ENCODE measurements around the gene MIPOL1. TPM values are rescaled to one million over a fixed set of nuclear protein-coding genes. Genes with fewer than 3 reads are reported as not detected.

The MIPOL1 gene
- total and polyA plus RNA-seq, 2 of the 13 experiments (the other 11 are each of a cell fraction or from before 2014, with no cell fraction given): 8.6 to 34.2 TPM

DNA sequence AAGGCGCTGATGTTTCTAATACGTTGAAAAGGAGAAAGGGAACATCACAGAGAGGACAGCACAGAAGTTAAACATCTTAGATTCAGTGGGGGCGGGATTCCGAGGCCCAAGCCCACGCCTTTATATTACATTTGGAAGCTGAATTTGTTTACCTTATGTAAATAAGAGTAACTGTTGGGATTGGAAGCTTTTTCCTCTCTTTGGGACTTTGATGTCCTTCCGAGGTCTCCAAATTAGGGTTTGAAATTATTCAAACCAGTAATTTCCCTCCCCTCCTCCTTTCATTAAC, 390.9 kb downstream of the MIPOL1 start (continued):
- TF ChIP-seq, protein P1, sequence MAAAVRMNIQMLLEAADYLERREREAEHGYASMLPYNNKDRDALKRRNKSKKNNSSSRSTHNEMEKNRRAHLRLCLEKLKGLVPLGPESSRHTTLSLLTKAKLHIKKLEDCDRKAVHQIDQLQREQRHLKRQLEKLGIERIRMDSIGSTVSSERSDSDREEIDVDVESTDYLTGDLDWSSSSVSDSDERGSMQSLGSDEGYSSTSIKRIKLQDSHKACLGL (CRISPR knock-in tag; IDR thresholded peaks at IDR 0.05): no peak
- no peak for TF ChIP-seq RBM39 (IDR thresholded peaks at IDR 0.05; ENCODE audit: low read depth, low read length, poor library complexity, severe bottlenecking)

DNA sequence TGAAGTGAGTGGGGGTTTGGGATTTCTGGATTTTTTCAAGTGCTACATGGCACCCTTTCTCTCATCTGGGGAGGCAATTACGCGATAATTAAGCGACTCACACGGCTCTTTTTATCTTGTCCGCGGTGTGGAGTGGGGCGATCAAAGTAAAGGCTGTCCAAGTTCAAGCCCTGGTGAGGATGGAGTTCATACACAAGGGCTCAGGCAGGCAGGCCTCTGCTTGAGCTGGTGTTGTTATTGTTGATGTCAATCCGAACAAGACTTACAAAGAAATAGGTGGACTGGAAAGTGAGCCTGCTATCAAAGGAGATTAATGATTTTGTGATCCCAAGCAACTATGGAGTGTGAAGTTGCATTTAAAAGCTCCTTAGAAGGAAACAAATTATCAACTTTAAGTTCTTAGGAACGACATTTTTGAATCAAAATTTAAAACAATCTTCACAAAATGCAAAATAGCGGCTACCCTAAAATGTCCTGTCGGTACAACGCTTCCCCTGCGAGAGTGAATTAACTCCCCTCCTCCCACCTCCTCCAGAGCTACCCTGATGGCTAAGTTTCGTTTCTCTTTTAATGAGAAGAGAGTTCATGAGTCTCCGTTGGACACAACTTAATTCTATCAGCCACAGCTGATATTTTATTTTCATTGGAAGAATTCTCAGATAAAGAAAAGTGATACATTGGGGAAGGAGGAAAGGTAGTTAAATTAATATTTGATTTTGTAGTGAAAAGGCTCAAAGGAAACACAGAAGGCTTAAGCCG, 391.4 kb downstream of the MIPOL1 start:
- H3K9ac ChIP-seq (ENCODE audit: insufficient read depth, low read depth, low read length): peak overlapping the region; percentile 88
- H3K4me1 ChIP-seq (ENCODE audit: insufficient read depth, low read length): peaks cover 61% of the 10 kb centered on the region
- H3K27me3 ChIP-seq (ENCODE audit: control insufficient read depth in 1 of 2, insufficient read depth in 2 of 2, low read length in 2 of 2): no peaks in the 10 kb centered on the region; a peak in 1 of 5 replicates
- CTCF ChIA-PET (ENCODE audit: low intra/inter-chr PET ratio, low total read pairs): interaction anchor here (1.3 kb wide), 1 partner anchor 342 kb away, joined by 3 read pairs; no protein-coding TSS in a partner anchor
- intact Hi-C loops (cut with micrococcal nuclease; ENCODE audit: unreplicated experiment) (loop anchor here (5.0 kb wide), 1 partner anchor 247 kb away; no protein-coding TSS in a partner anchor), in situ Hi-C loops (cut with HindIII; ENCODE audit: extremely low pct_ligation_motif_present, low pct_unique_long_range_greater_than_20kb) (no loop called here)
- no peaks in the 10 kb centered on the region for H3K9me3 ChIP-seq (ENCODE audit: low read length)
- peak overlapping the region; percentile 84 for H3K4me2 ChIP-seq (ENCODE audit: low read depth, low read length)
- H2AFZ ChIP-seq (ENCODE audit: low read length): peak overlapping the region; percentile 31
- peaks cover 56% of the 10 kb centered on the region for H3K79me2 ChIP-seq (ENCODE audit: insufficient read depth, low read length)
- peak; percentile 62 for ATAC-seq
- 11% methylated on average over 16 of the region's 16 CpGs for WGBS (ENCODE audit: low lambda C conversion rate)
- H3K4me3 ChIP-seq (replicated peaks in 1 of 3; ENCODE audit: insufficient read depth in 1 of 3, low read depth in 2 of 3, low read length in 3 of 3): peak overlapping the region; percentile 64 to 91 (median 72)
- peak; percentile 64 for DNase-seq (ENCODE audit: low spot score)
- H3K27ac ChIP-seq (ENCODE audit: extremely low read length, insufficient read depth, low read length): peak overlapping the region; percentile 89
- H3K36me3 ChIP-seq (replicated peaks in 1 of 2; ENCODE audit: control insufficient read depth in 1 of 2, insufficient read depth in 2 of 2, low read length in 2 of 2): peaks cover 9 to 14% of the 10 kb centered on the region in 2 experiments
- no TSS peak for BruUV-seq (replicated peaks)
- no peak for FAIRE-seq
- H4K20me1 ChIP-seq (ENCODE audit: insufficient read depth, low read length): no peaks in the 10 kb centered on the region
- POLR2A ChIA-PET: interaction anchor here (0.6 to 4.2 kb wide), 25 partner anchors 11 to 1519 kb away, joined by 3 to 35 read pairs (median 4); partner anchors contain the start of gene MIPOL1
- TF ChIP-seq HOXD1 (CRISPR knock-in tag; IDR thresholded peaks at IDR 0.05) (0 out of 2 replicates have a peak, but pooled peaks have one; percentile 63), ZNF382 (CRISPR knock-in tag; IDR thresholded peaks at IDR 0.05; ENCODE audit: borderline replicate concordance) (0 out of 2 replicates have a peak, but pooled peaks have one; percentile 73), ZSCAN20 (CRISPR knock-in tag; IDR thresholded peaks at IDR 0.05; ENCODE audit: borderline replicate concordance) (peak; percentile 62; the same call in 1 of the 2 replicates), ZNF292 (CRISPR knock-in tag; IDR thresholded peaks at IDR 0.05; ENCODE audit: borderline replicate concordance, low read depth) (no peak), MAFK (conservative IDR thresholded peaks at IDR 0.05 in 1 of 2, IDR thresholded peaks at IDR 0.05 in 1 of 2; ENCODE audit: low read length in 2 of 2) (no peak), RFXAP (CRISPR knock-in tag; IDR thresholded peaks at IDR 0.05; ENCODE audit: borderline replicate concordance) (no peak; the same call in 1 of the 2 replicates), SMARCE1 (IDR thresholded peaks at IDR 0.05; ENCODE audit: borderline replicate concordance) (no peak), THAP11 (CRISPR knock-in tag; IDR thresholded peaks at IDR 0.05) (peak; percentile 6; the same call in 1 of the 2 replicates), ZNF766 (CRISPR knock-in tag; IDR thresholded peaks at IDR 0.05; ENCODE audit: borderline replicate concordance) (peak; percentile 70), RAD21 (CRISPR knock-in tag; IDR thresholded peaks at IDR 0.05) (no peak), TEAD3 (CRISPR knock-in tag; optimal IDR thresholded peaks at IDR 0.05; ENCODE audit: borderline replicate concordance) (no peak), MED1 (CRISPR knock-in tag; IDR thresholded peaks at IDR 0.05) (peak; percentile 19), KLF16 (CRISPR knock-in tag; IDR thresholded peaks at IDR 0.05) (peak in 1 of 2 experiments; percentile 34; a peak in 1 of 4 replicates), HOXA3 (CRISPR knock-in tag; IDR thresholded peaks at IDR 0.05) (peak; percentile 15; the same call in 1 of the 2 replicates)
- TF ChIP-seq, protein P2, sequence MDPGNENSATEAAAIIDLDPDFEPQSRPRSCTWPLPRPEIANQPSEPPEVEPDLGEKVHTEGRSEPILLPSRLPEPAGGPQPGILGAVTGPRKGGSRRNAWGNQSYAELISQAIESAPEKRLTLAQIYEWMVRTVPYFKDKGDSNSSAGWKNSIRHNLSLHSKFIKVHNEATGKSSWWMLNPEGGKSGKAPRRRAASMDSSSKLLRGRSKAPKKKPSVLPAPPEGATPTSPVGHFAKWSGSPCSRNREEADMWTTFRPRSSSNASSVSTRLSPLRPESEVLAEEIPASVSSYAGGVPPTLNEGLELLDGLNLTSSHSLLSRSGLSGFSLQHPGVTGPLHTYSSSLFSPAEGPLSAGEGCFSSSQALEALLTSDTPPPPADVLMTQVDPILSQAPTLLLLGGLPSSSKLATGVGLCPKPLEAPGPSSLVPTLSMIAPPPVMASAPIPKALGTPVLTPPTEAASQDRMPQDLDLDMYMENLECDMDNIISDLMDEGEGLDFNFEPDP (CRISPR knock-in tag; conservative IDR thresholded peaks at IDR 0.05): no peak
- TF ChIP-seq, protein P3, sequence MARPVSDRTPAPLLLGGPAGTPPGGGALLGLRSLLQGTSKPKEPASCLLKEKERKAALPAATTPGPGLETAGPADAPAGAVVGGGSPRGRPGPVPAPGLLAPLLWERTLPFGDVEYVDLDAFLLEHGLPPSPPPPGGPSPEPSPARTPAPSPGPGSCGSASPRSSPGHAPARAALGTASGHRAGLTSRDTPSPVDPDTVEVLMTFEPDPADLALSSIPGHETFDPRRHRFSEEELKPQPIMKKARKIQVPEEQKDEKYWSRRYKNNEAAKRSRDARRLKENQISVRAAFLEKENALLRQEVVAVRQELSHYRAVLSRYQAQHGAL (CRISPR knock-in tag; IDR thresholded peaks at IDR 0.05; ENCODE audit: not compliant biosample characterization): peak; percentile 5
